ENCODE data around the gene RPS6KA3.
"Not testable (repeated sequence)": the region's sequence is repeated elsewhere in the genome, so short reads cannot be mapped to it uniquely, and the experiment has no call there.

The RPS6KA3 gene

GRCh38 chrX:20265221-20265725 is 1.4 kb downstream of the RPS6KA3 start:
- DNase-seq (ENCODE audit: low spot score), result peak; percentile 52

GRCh38 chrX:20263474-20263873 is 3.2 kb downstream of the RPS6KA3 start:
- DNase-seq (ENCODE audit: low spot score), result no peak

- DNase-seq (ENCODE audit: low spot score), result no peak
Observed at GRCh38 chrX:20260885-20261284, 5.8 kb downstream of the RPS6KA3 start.

GRCh38 chrX:20254712-20255299 is 11.9 kb downstream of the RPS6KA3 start:
- DNase-seq (ENCODE audit: low spot score), result no peak

- DNase-seq (ENCODE audit: low spot score), result no peak
Observed at GRCh38 chrX:20253232-20253543, 13.5 kb downstream of the RPS6KA3 start.

GRCh38 chrX:20252381-20253231 is 14.1 kb downstream of the RPS6KA3 start:
- DNase-seq (ENCODE audit: low spot score), result peak; percentile 52

- DNase-seq (ENCODE audit: low spot score), result no peak
Observed at GRCh38 chrX:20251691-20252090, 15.0 kb downstream of the RPS6KA3 start.

GRCh38 chrX:20250146-20250545 is 16.6 kb downstream of the RPS6KA3 start:
- DNase-seq (ENCODE audit: low spot score), result not testable (repeated sequence)

GRCh38 chrX:20248592-20249192 is 18.0 kb downstream of the RPS6KA3 start:
- no peak for DNase-seq (ENCODE audit: low spot score)

- DNase-seq (ENCODE audit: low spot score), result peak; percentile 38
Observed at GRCh38 chrX:20244931-20245330, 21.8 kb downstream of the RPS6KA3 start.

- no peak for DNase-seq (ENCODE audit: low spot score)
Observed at GRCh38 chrX:20240201-20240600, 26.5 kb downstream of the RPS6KA3 start.

- no peak for DNase-seq (ENCODE audit: low spot score)
Observed at GRCh38 chrX:20237864-20238263, 28.8 kb downstream of the RPS6KA3 start.

- no peak for DNase-seq (ENCODE audit: low spot score)
Observed at GRCh38 chrX:20235755-20236154, 31.0 kb downstream of the RPS6KA3 start.

GRCh38 chrX:20233336-20233735 is 33.4 kb downstream of the RPS6KA3 start:
- no peak for DNase-seq (ENCODE audit: low spot score)

- no peak for DNase-seq (ENCODE audit: low spot score)
Observed at GRCh38 chrX:20231598-20231997, 35.1 kb downstream of the RPS6KA3 start.

GRCh38 chrX:20230406-20230805 is 36.3 kb downstream of the RPS6KA3 start:
- no peak for DNase-seq (ENCODE audit: low spot score)

GRCh38 chrX:20229155-20229554 is 37.6 kb downstream of the RPS6KA3 start:
- no peak for DNase-seq (ENCODE audit: low spot score)

GRCh38 chrX:20228245-20228644 is 38.5 kb downstream of the RPS6KA3 start:
- no peak for DNase-seq (ENCODE audit: low spot score)

GRCh38 chrX:20227116-20227515 is 39.6 kb downstream of the RPS6KA3 start:
- DNase-seq (ENCODE audit: low spot score), result no peak

- no peak for DNase-seq (ENCODE audit: low spot score)
Observed at GRCh38 chrX:20225488-20225833, 41.2 kb downstream of the RPS6KA3 start.

GRCh38 chrX:20224814-20225487 is 41.8 kb downstream of the RPS6KA3 start:
- peak; percentile 6 for DNase-seq (ENCODE audit: low spot score)

GRCh38 chrX:20221902-20222301 is 44.8 kb downstream of the RPS6KA3 start:
- no peak for DNase-seq (ENCODE audit: low spot score)

Data from GM03348 (cell line).